ENCODE results near the gene ZNF680.

The ZNF680 gene

GRCh38 chr7:64551375-64552142, 11.3 kb downstream of the ZNF680 start:
- H3K27me3 ChIP-seq (replicated peaks): no peaks in the 10 kb centered on the region
- no peak for TF ChIP-seq CTCF (IDR thresholded peaks at IDR 0.05; ENCODE audit: low read depth, low read length, missing control alignments)
- DNase-seq: no peak
- no peak overlapping the region for H3K4me3 ChIP-seq (ENCODE audit: low read depth, low read length)
- in situ Hi-C loops (cut with HindIII; ENCODE audit: low pct_ligation_motif_present, low sequenced_read_pairs): no loop called here
- no peak overlapping the region for H3K27ac ChIP-seq
- H3K36me3 ChIP-seq (replicated peaks): no peaks in the 10 kb centered on the region

GRCh38 chr7:64544010-64544409, 18.9 kb downstream of the ZNF680 start:
- H3K36me3 ChIP-seq (replicated peaks): peaks cover 7% of the 10 kb centered on the region
- no peak for TF ChIP-seq CTCF (IDR thresholded peaks at IDR 0.05; ENCODE audit: low read depth, low read length, missing control alignments)
- no peak overlapping the region for H3K4me3 ChIP-seq (ENCODE audit: low read depth, low read length)
- no peaks in the 10 kb centered on the region for H3K27me3 ChIP-seq (replicated peaks)
- H3K27ac ChIP-seq: no peak overlapping the region
- in situ Hi-C loops (cut with HindIII; ENCODE audit: low pct_ligation_motif_present, low sequenced_read_pairs): no loop called here
- DNase-seq: no peak

- TF ChIP-seq CTCF (IDR thresholded peaks at IDR 0.05; ENCODE audit: low read depth, low read length, missing control alignments): no peak
- Histone ChIP-seq H3K27me3 (replicated peaks) (no peaks in the 10 kb centered on the region), H3K36me3 (replicated peaks) (peaks cover 9% of the 10 kb centered on the region), H3K27ac (peak overlapping the region; percentile 95), H3K4me3 (ENCODE audit: low read depth, low read length) (no peak overlapping the region)
- DNase-seq: peak; percentile 88
- in situ Hi-C loops (cut with HindIII; ENCODE audit: low pct_ligation_motif_present, low sequenced_read_pairs): no loop called here
Observed at GRCh38 chr7:64541438-64542359, 21.2 kb downstream of the ZNF680 start.

- H3K27ac ChIP-seq: no peak overlapping the region
- H3K27me3 ChIP-seq (replicated peaks): no peaks in the 10 kb centered on the region
- DNase-seq: no peak
- peaks cover 9% of the 10 kb centered on the region for H3K36me3 ChIP-seq (replicated peaks)
- H3K4me3 ChIP-seq (ENCODE audit: low read depth, low read length): no peak overlapping the region
- in situ Hi-C loops (cut with HindIII; ENCODE audit: low pct_ligation_motif_present, low sequenced_read_pairs): no loop called here
- no peak for TF ChIP-seq CTCF (IDR thresholded peaks at IDR 0.05; ENCODE audit: low read depth, low read length, missing control alignments)
Observed at GRCh38 chr7:64533756-64534155, 29.1 kb downstream of the ZNF680 start.

- Histone ChIP-seq H3K4me3 (ENCODE audit: low read depth, low read length) (no peak overlapping the region), H3K27me3 (replicated peaks) (no peaks in the 10 kb centered on the region), H3K36me3 (replicated peaks) (peaks cover 16% of the 10 kb centered on the region), H3K27ac (no peak overlapping the region)
- in situ Hi-C loops (cut with HindIII; ENCODE audit: low pct_ligation_motif_present, low sequenced_read_pairs): no loop called here
- TF ChIP-seq CTCF (IDR thresholded peaks at IDR 0.05; ENCODE audit: low read depth, low read length, missing control alignments): no peak
- no peak for DNase-seq
Observed at GRCh38 chr7:64528770-64529169, 34.1 kb downstream of the ZNF680 start.
